Astrocyte (in vitro differentiated cells and primary cell): ENCODE results near the gene DDC.

Experiments
- EZH2 ChIP-seq: IDR thresholded peaks from 2 replicates; pipeline ENCODE4 v1.6.1; 2012; ENCODE audit warnings: mild to moderate bottlenecking, low read length, inconsistent platforms; ENCODE audit not compliant: insufficient read depth
- TF ChIP-seq, protein P1 (sequence below): IDR thresholded peaks from 2 replicates; pipeline ENCODE4 v1.5.1; 2011; ENCODE audit warnings: low read depth, mild to moderate bottlenecking, inconsistent platforms, low read length, moderate library complexity; ENCODE audit not compliant: insufficient read depth

DNA sequence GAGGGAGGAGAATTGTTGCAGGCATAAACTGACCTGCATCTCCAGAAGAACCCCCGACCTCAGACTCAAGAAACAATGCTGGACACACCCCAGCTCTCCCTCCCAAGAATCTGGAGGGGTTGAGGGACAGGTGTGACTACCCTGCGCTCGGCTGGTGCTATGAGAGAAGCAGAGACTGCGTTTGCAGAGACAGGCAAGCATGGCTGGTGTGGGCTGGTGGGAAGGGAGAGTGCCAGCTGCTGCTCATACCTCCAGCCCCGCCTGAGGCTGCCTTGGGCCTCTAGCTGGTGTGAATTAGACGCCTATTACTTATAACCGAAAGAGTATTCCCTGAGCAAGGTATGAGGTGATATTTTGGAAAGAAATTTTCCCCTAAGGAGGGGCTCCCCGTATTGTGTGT lies 48.3 kb upstream of the DDC start:
- TF ChIP-seq, protein P1, sequence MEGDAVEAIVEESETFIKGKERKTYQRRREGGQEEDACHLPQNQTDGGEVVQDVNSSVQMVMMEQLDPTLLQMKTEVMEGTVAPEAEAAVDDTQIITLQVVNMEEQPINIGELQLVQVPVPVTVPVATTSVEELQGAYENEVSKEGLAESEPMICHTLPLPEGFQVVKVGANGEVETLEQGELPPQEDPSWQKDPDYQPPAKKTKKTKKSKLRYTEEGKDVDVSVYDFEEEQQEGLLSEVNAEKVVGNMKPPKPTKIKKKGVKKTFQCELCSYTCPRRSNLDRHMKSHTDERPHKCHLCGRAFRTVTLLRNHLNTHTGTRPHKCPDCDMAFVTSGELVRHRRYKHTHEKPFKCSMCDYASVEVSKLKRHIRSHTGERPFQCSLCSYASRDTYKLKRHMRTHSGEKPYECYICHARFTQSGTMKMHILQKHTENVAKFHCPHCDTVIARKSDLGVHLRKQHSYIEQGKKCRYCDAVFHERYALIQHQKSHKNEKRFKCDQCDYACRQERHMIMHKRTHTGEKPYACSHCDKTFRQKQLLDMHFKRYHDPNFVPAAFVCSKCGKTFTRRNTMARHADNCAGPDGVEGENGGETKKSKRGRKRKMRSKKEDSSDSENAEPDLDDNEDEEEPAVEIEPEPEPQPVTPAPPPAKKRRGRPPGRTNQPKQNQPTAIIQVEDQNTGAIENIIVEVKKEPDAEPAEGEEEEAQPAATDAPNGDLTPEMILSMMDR, result no peak
- TF ChIP-seq EZH2, result no peak
